ENCODE results near the gene ZNF865.

DNA sequence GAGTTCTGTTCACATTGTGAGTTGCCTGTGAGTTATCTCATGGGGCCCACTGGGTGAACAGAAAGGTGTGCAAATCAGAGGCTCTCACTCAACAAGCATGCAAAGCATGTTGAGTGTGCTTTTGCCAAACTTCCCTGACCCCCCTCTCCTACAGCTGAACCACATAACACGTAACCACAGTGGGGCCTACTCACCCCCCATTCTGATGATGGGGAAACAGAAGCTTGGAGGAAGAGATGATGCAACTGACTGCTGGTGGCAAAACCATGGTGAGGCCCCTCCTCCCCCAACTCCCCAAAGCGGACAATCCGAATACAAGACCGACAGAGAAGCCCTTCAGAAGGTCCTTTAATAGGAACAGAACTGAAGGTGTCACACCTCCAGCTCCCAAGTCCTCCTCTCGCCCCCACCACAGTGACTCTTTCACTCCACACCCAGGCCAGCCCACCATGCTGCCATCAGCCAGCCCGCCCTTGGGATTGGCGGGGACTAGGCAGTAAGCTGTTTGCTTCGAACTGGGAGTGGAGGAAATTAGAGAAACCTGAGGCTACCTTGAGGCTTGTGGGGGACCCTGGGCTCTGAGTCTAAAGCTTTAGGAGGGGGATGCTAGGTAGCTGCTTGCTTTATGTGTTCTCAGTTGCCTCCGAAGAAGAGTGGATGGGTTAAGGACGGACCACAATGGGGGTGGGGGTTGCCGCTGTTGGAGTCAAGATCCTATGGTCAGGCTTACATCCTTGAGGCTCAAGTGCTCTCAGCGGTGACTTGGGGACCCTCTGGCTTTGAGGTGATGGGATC is 15.2 kb downstream of the ZNF865 start:
- TF ChIP-seq, protein P1, sequence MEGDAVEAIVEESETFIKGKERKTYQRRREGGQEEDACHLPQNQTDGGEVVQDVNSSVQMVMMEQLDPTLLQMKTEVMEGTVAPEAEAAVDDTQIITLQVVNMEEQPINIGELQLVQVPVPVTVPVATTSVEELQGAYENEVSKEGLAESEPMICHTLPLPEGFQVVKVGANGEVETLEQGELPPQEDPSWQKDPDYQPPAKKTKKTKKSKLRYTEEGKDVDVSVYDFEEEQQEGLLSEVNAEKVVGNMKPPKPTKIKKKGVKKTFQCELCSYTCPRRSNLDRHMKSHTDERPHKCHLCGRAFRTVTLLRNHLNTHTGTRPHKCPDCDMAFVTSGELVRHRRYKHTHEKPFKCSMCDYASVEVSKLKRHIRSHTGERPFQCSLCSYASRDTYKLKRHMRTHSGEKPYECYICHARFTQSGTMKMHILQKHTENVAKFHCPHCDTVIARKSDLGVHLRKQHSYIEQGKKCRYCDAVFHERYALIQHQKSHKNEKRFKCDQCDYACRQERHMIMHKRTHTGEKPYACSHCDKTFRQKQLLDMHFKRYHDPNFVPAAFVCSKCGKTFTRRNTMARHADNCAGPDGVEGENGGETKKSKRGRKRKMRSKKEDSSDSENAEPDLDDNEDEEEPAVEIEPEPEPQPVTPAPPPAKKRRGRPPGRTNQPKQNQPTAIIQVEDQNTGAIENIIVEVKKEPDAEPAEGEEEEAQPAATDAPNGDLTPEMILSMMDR (IDR thresholded peaks at IDR 0.05) = no peak
- no peak for TF ChIP-seq POLR2AphosphoS5 (IDR thresholded peaks at IDR 0.05)
